Spleen (tissue), 7 donors: ENCODE data around the gene KCNN2.

Experiments used
- CTCF ChIP-seq, 11 experiments: fragments of 200-600 bp in 7 of 11; fragments of 450-650 bp in 4 of 11; sonication (generic) in 4 of 11; IDR thresholded peaks in 8 of 11; conservative IDR thresholded peaks in 3 of 11; 1 replicate in 7 of 11; 2 replicates in 4 of 11; pipeline versions ENCODE4 v1.4.0 to v1.8.0; 2016 to 2021; ENCODE audit warnings: antibody characterized with exemption in 11 of 11, inconsistent platforms in 4 of 11, mild to moderate bottlenecking in 1 of 11
- POLR2A ChIP-seq, 3 donors: fragments of 450-650 bp; IDR thresholded peaks; one replicate each; pipeline ENCODE4 v1.5.1; 2017; ENCODE audit warnings: antibody characterized with exemption in 3 of 3, mild to moderate bottlenecking in 1 of 3
- POLR2AphosphoS5 ChIP-seq, 3 donors: sonication (generic); formaldehyde crosslinking; IDR thresholded peaks; one replicate each; pipeline ENCODE4 v1.5.1; 2017; ENCODE audit warnings: antibody characterized with exemption in 3 of 3
- donor health status: DM: no; HTN: no; CAD: no; lungs with moderate emphysema.
- donor health status: DM: no; HTN: no; CAD: no.
- donor health status: DM: no; HTN: no; CAD: no.

GRCh38 chr5:114330916-114331531, 30.8 kb upstream of the KCNN2 start:
- TF ChIP-seq CTCF (IDR thresholded peaks at IDR 0.05 in 8 of 11, conservative IDR thresholded peaks at IDR 0.05 in 3 of 11): no peak
- TF ChIP-seq POLR2AphosphoS5 (IDR thresholded peaks at IDR 0.05): no peak
- TF ChIP-seq POLR2A (IDR thresholded peaks at IDR 0.05): no peak
